Measurements from ENCODE around the gene CST6. TPM values are rescaled to one million over a fixed set of nuclear protein-coding genes. Genes with fewer than 3 reads are reported as not detected.
A peak's percentile ranks its signal among the peaks of the same experiment; 100 is the strongest.

Gene CST6
- total RNA-seq, 1 donor from 2014 or later, result not detected

DNA sequence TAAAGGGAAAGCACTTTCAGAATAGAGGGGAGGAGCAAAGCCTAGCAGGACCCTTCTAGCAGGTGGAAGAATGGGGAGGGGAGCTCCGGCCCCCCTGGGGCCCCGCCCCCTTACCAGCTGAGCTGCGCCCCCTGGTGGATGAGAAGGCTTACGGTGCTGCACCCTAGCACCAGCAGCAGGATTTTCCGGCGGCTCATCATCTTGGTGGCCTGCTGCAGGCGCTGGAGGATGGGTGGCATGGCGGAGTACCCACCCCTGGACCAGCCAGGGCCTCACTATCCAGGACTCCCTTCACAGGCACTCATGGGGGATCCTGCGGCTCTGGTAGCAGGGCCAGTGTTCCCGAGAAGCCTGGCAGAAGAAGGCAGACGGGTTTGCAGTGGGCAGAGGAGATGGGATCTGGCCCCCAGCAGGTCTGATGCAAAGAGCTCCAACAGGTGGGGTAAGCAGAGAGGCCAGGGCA is 33.4 kb downstream of the CST6 start:
- peak overlapping the region in 1 of 3 donors; percentile 47 for H3K9ac ChIP-seq (ENCODE audit: low read depth in 1 of 3, low read length in 3 of 3)
- H3K36me3 ChIP-seq (ENCODE audit: control insufficient read depth in 3 of 3, insufficient read depth in 3 of 3, low read length in 3 of 3), result no peaks in the 10 kb centered on the region
- H3K4me1 ChIP-seq (ENCODE audit: control insufficient read depth in 3 of 3, insufficient read depth in 3 of 3, low read length in 3 of 3), result peaks cover 15 to 16% (median 15%) of the 10 kb centered on the region in 3 donors
- no peaks in the 10 kb centered on the region for H3K9me3 ChIP-seq (ENCODE audit: control insufficient read depth in 3 of 3, low read length in 3 of 3)
- peaks cover 10 to 29% (median 21%) of the 10 kb centered on the region in 3 donors for H3K27me3 ChIP-seq (ENCODE audit: control insufficient read depth in 3 of 3, insufficient read depth in 3 of 3, low read length in 3 of 3)
- peak overlapping the region in 1 of 3 donors; percentile 52 for H3K4me3 ChIP-seq (ENCODE audit: low read length in 3 of 3)
- H3K27ac ChIP-seq (ENCODE audit: low read depth, low read length), result no peak overlapping the region

DNA sequence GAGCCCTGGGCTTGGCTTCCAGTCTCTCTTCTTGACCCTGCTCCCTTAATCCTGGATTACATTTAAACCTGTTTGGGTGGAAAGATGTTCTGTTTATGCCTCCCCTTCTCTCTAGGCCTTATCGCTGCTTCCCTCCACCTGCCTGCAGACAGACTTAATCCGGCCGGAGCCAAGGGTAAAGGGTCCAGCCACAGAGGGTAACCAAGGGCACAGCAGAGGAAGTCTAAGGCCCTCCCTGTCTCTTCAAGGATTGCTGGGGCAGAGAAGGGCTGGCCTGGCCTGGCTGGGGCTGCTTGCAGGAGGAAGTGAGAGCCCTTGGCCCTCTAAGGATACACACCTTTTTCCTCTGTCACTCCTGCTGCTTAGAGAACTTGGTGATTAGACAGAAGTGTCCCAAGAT is 35.1 kb downstream of the CST6 start:
- H3K27ac ChIP-seq (ENCODE audit: low read depth, low read length), result no peak overlapping the region
- no peak overlapping the region for H3K9ac ChIP-seq (ENCODE audit: low read depth in 1 of 3, low read length in 3 of 3)
- H3K4me1 ChIP-seq (ENCODE audit: control insufficient read depth in 3 of 3, insufficient read depth in 3 of 3, low read length in 3 of 3), result peaks cover 21 to 28% (median 22%) of the 10 kb centered on the region in 3 donors
- H3K4me3 ChIP-seq (ENCODE audit: low read length in 3 of 3), result no peak overlapping the region
- no peaks in the 10 kb centered on the region for H3K36me3 ChIP-seq (ENCODE audit: control insufficient read depth in 3 of 3, insufficient read depth in 3 of 3, low read length in 3 of 3)
- peaks cover 10 to 29% (median 21%) of the 10 kb centered on the region in 3 donors for H3K27me3 ChIP-seq (ENCODE audit: control insufficient read depth in 3 of 3, insufficient read depth in 3 of 3, low read length in 3 of 3)
- no peaks in the 10 kb centered on the region for H3K9me3 ChIP-seq (ENCODE audit: control insufficient read depth in 3 of 3, low read length in 3 of 3)

DNA sequence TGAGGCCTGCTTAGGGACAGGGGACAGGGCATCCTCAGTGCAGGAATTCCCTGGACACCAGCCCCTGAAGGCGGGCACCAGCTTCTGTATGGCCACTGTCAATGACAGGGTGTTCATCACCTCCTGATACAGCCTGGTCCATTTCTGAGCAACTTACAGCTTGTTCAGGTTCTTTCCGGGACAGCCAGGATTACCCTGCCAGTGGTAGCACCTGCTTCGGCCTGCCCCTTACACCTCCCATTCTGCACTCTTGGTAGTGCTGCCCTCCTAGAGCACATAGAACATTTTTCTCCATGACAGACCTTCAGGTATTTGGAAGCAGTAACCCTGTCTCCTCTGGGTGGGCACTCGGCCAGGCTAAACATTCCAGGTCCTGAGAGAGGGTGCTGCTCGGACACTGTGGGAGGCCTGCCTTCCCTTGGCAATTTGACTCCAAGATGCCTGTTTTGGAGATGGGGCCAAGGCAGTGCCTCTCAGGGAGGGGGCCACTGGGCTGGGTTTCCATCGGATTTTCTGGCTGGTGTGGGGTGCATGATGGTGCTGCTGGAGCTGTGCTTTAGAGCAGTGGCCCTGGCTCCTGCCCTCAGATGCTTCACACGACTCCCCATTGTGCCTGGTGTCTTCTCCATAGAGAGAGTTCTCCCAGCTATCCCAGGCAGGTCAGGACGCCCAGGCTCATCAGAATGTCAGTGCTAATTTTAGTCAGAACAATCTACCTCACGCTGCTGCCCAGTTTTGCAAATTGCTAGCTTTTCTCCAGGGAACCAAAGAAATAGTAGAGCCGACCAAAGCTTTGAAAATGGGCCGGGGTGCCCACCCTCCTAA is 35.9 kb downstream of the CST6 start:
- peak overlapping the region in 1 of 3 donors; percentile 40 for H3K9ac ChIP-seq (ENCODE audit: low read depth in 1 of 3, low read length in 3 of 3)
- no peak overlapping the region for H3K27ac ChIP-seq (ENCODE audit: low read depth, low read length)
- H3K4me1 ChIP-seq (ENCODE audit: control insufficient read depth in 3 of 3, insufficient read depth in 3 of 3, low read length in 3 of 3), result peaks cover 21 to 35% (median 24%) of the 10 kb centered on the region in 3 donors
- H3K4me3 ChIP-seq (ENCODE audit: low read length in 3 of 3), result peak overlapping the region in 1 of 3 donors; percentile 22
- H3K36me3 ChIP-seq (ENCODE audit: control insufficient read depth in 3 of 3, insufficient read depth in 3 of 3, low read length in 3 of 3), result no peaks in the 10 kb centered on the region
- H3K27me3 ChIP-seq (ENCODE audit: control insufficient read depth in 3 of 3, insufficient read depth in 3 of 3, low read length in 3 of 3), result peaks cover 10 to 29% (median 21%) of the 10 kb centered on the region in 3 donors
- no peaks in the 10 kb centered on the region for H3K9me3 ChIP-seq (ENCODE audit: control insufficient read depth in 3 of 3, low read length in 3 of 3)

DNA sequence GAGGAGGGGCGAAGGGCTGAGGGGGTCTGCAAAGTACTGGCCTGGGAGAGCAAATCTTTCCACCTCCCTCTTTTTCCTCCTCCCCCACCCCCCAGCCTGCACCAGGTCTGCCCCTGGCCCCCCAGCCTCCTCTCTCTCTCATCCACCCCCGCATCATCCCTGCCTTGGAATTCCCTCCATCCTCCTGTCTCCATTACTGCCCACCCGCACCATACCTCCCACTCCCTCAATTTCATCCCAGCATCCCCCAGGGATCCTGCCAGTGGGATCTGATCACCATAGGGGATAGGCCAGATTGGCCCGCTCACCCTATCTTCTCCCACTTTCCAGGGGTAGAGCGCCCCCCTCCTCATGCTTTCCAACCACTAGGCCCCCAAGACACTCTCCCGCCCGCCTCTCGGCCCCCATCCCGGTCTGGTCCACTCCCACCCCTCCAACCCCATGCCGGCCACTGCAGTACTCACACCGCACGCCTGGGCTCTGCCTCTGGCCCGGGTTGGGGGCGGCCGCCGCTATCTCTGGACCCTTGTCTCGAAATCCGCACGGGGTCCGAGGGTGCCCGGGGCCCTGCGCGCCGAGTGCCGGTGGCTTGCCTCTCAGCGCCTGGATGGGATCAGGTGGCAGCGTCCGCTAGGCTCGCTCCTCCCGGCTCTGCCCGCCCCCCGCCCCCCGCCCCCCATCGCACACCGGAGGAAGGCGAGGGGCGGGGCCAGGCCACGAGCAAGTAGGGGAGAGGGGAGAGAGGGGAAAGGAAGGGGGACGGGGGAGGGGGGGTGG is 36.9 kb downstream of the CST6 start, which contains the start of gene GAL3ST3:
GAL3ST3 (minus strand) TSS at position 615 of the 777 bp plus-strand sequence. CDS start 3,746 bp downstream, outside the sequence.
- H3K27ac ChIP-seq (ENCODE audit: low read depth, low read length), result no peak within 1 kb of the TSS
- peaks cover 0 to 2% (median 0%) of the 10 kb centered on the region in 3 donors for H3K36me3 ChIP-seq (ENCODE audit: control insufficient read depth in 3 of 3, insufficient read depth in 3 of 3, low read length in 3 of 3)
- peaks cover 10 to 29% (median 21%) of the 10 kb centered on the region in 3 donors for H3K27me3 ChIP-seq (ENCODE audit: control insufficient read depth in 3 of 3, insufficient read depth in 3 of 3, low read length in 3 of 3)
- H3K9me3 ChIP-seq (ENCODE audit: control insufficient read depth in 3 of 3, low read length in 3 of 3), result no peaks in the 10 kb centered on the region
- H3K4me3 ChIP-seq (ENCODE audit: low read length in 3 of 3), result peak within 1 kb of the TSS in 1 of 3 donors; percentile 22
- H3K9ac ChIP-seq (ENCODE audit: low read depth in 1 of 3, low read length in 3 of 3), result peak within 1 kb of the TSS in 1 of 3 donors; percentile 40
- H3K4me1 ChIP-seq (ENCODE audit: control insufficient read depth in 3 of 3, insufficient read depth in 3 of 3, low read length in 3 of 3), result peaks cover 30 to 44% (median 32%) of the 10 kb centered on the region in 3 donors

GRCh38 chr11:66050581-66051231 is 38.9 kb downstream of the CST6 start:
- H3K4me3 ChIP-seq (ENCODE audit: low read length in 3 of 3), result peak overlapping the region in 1 of 3 donors; percentile 99

DNA sequence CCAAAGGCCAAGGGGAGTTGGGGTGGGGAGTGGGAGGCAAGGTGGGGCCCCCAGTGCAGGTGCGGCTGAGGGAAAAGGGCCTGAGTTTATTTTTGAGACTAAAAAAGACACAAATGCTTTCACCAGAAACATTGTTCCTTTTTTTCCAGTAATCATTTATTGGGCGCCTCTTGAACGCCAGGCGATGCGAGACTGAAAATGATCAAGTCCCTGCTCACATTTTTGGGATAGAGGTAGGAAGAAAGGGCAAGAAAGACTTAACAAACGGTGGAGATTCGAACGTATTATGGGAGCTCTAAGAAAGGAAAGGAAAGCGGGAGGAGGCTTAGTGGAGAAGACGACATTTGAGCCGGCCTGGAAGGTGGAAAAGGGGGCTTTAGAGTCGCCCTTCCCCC is 39.6 kb downstream of the CST6 start:
- peak overlapping the region; percentile 84 for H3K27ac ChIP-seq (ENCODE audit: low read depth, low read length)
- no peaks in the 10 kb centered on the region for H3K9me3 ChIP-seq (ENCODE audit: control insufficient read depth in 3 of 3, low read length in 3 of 3)
- H3K4me1 ChIP-seq (ENCODE audit: control insufficient read depth in 3 of 3, insufficient read depth in 3 of 3, low read length in 3 of 3), result peaks cover 21 to 35% (median 30%) of the 10 kb centered on the region in 3 donors
- peak overlapping the region; percentile 96 to 99 (median 98) for H3K4me3 ChIP-seq (ENCODE audit: low read length in 3 of 3)
- peaks cover 10 to 29% (median 21%) of the 10 kb centered on the region in 3 donors for H3K27me3 ChIP-seq (ENCODE audit: control insufficient read depth in 3 of 3, insufficient read depth in 3 of 3, low read length in 3 of 3)
- peaks cover 16 to 19% (median 19%) of the 10 kb centered on the region in 3 donors for H3K36me3 ChIP-seq (ENCODE audit: control insufficient read depth in 3 of 3, insufficient read depth in 3 of 3, low read length in 3 of 3)
- H3K9ac ChIP-seq (ENCODE audit: low read depth in 1 of 3, low read length in 3 of 3), result peak overlapping the region; percentile 52 to 97 (median 87)

More at GRCh38 chr11:66050581-66051231, 38.9 kb downstream of the CST6 start:
- peaks cover 12 to 14% (median 13%) of the 10 kb centered on the region in 3 donors for H3K36me3 ChIP-seq (ENCODE audit: control insufficient read depth in 3 of 3, insufficient read depth in 3 of 3, low read length in 3 of 3)
- H3K9ac ChIP-seq (ENCODE audit: low read depth in 1 of 3, low read length in 3 of 3), result peak overlapping the region in 1 of 3 donors; percentile 10
- peak overlapping the region; percentile 84 for H3K27ac ChIP-seq (ENCODE audit: low read depth, low read length)
- H3K4me1 ChIP-seq (ENCODE audit: control insufficient read depth in 3 of 3, insufficient read depth in 3 of 3, low read length in 3 of 3), result peaks cover 21 to 35% (median 30%) of the 10 kb centered on the region in 3 donors
- H3K27me3 ChIP-seq (ENCODE audit: control insufficient read depth in 3 of 3, insufficient read depth in 3 of 3, low read length in 3 of 3), result peaks cover 10 to 29% (median 21%) of the 10 kb centered on the region in 3 donors
- no peaks in the 10 kb centered on the region for H3K9me3 ChIP-seq (ENCODE audit: control insufficient read depth in 3 of 3, low read length in 3 of 3)

- peaks cover 10 to 27% (median 19%) of the 10 kb centered on the region in 3 donors for H3K27me3 ChIP-seq (ENCODE audit: control insufficient read depth in 3 of 3, insufficient read depth in 3 of 3, low read length in 3 of 3)
- H3K36me3 ChIP-seq (ENCODE audit: control insufficient read depth in 3 of 3, insufficient read depth in 3 of 3, low read length in 3 of 3), result peaks cover 23 to 26% (median 25%) of the 10 kb centered on the region in 3 donors
- H3K27ac ChIP-seq (ENCODE audit: low read depth, low read length), result peak within 1 kb of the TSS; percentile 84
- H3K4me1 ChIP-seq (ENCODE audit: control insufficient read depth in 3 of 3, insufficient read depth in 3 of 3, low read length in 3 of 3), result peaks cover 21 to 35% (median 30%) of the 10 kb centered on the region in 3 donors
- no peaks in the 10 kb centered on the region for H3K9me3 ChIP-seq (ENCODE audit: control insufficient read depth in 3 of 3, low read length in 3 of 3)
- peak within 1 kb of the TSS; percentile 92 to 97 (median 97) for H3K9ac ChIP-seq (ENCODE audit: low read depth in 1 of 3, low read length in 3 of 3)
- peak within 1 kb of the TSS; percentile 96 to 99 (median 98) for H3K4me3 ChIP-seq (ENCODE audit: low read length in 3 of 3)
These were observed 40.2 kb downstream of the CST6 start, which contains the start of gene SF3B2 for GRCh38 chr11:66051766-66052663. Gene SF3B2 (plus strand): TSS chr11:66052364. CDS start chr11:66052385, 21 bp downstream.

GRCh38 chr11:66052664-66052982 is 40.8 kb downstream of the CST6 start:
- peaks cover 19 to 32% (median 25%) of the 10 kb centered on the region in 3 donors for H3K4me1 ChIP-seq (ENCODE audit: control insufficient read depth in 3 of 3, insufficient read depth in 3 of 3, low read length in 3 of 3)
- H3K27ac ChIP-seq (ENCODE audit: low read depth, low read length), result peak overlapping the region; percentile 66
- H3K9me3 ChIP-seq (ENCODE audit: control insufficient read depth in 3 of 3, low read length in 3 of 3), result no peaks in the 10 kb centered on the region
- peaks cover 5 to 21% (median 14%) of the 10 kb centered on the region in 3 donors for H3K27me3 ChIP-seq (ENCODE audit: control insufficient read depth in 3 of 3, insufficient read depth in 3 of 3, low read length in 3 of 3)
- H3K4me3 ChIP-seq (ENCODE audit: low read length in 3 of 3), result peak overlapping the region; percentile 96 to 99 (median 98)
- H3K9ac ChIP-seq (ENCODE audit: low read depth in 1 of 3, low read length in 3 of 3), result peak overlapping the region; percentile 92 to 97 (median 97)
- peaks cover 27 to 31% (median 30%) of the 10 kb centered on the region in 3 donors for H3K36me3 ChIP-seq (ENCODE audit: control insufficient read depth in 3 of 3, insufficient read depth in 3 of 3, low read length in 3 of 3)
